Measurements from ENCODE around the gene C10orf90. TPM values are rescaled to one million over a fixed set of nuclear protein-coding genes. Genes with fewer than 3 reads are reported as not detected.

Gene C10orf90
- total and polyA plus RNA-seq, 2 donors = 0.27 to 0.38 TPM

DNA sequence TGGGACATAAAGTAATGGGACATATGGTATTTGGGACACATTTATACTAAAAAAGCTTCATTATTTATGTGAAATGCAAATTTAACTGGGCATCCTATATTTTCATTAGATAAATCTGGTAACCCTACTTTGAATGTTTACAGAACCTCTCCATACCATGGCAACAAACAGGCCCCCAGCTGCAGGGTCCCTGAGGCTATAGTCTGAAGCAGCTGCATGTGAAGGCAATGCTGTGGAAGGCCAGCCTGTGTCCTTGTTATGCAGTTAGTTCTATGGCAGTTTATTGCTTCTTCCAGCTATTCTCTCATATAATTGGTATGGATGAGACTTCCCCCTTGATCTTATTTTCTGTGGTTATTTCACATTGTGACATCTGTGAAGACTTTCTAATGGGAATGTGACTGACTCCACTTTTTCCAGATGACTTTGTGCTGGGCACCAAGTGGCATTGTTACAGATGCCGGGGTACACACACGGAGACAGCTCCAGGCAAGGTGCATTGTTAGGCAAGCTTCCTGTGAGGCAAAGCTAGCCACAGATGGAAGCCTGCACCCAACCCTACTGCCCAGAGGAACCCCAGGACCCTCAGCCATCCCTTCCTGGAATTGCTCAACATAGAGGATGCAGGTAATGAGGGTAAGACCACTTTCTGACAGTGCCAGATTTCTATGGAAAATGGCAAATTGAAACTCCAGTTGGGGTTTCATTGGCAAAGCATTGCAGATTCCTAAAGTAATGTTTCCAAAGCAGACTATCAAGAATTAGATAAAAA is 232.7 kb downstream of the C10orf90 start:
- H3K4me3 ChIP-seq (ENCODE audit: low read length in 2 of 2) = no peak overlapping the region
- WGBS = 44% methylated on average over 2 of the region's 2 CpGs
- no peaks in the 10 kb centered on the region for H3K36me3 ChIP-seq (ENCODE audit: control insufficient read depth in 2 of 2, insufficient read depth in 2 of 2, low read length in 1 of 2)
- no peak for DNase-seq (ENCODE audit: low read depth in 6 of 9, low spot score in 9 of 9)
- H3K27ac ChIP-seq (ENCODE audit: low read depth in 1 of 2, low read length in 1 of 2) = no peak overlapping the region
- no peaks in the 10 kb centered on the region for H3K4me1 ChIP-seq (ENCODE audit: control insufficient read depth in 2 of 2, insufficient read depth in 2 of 2, low read length in 2 of 2)
- H3K27me3 ChIP-seq (ENCODE audit: control insufficient read depth in 2 of 2, insufficient read depth in 1 of 2, low read length in 1 of 2) = no peaks in the 10 kb centered on the region
- no peaks in the 10 kb centered on the region for H3K9me3 ChIP-seq (ENCODE audit: control insufficient read depth in 2 of 2, insufficient read depth in 1 of 2, low read length in 1 of 2)

DNA sequence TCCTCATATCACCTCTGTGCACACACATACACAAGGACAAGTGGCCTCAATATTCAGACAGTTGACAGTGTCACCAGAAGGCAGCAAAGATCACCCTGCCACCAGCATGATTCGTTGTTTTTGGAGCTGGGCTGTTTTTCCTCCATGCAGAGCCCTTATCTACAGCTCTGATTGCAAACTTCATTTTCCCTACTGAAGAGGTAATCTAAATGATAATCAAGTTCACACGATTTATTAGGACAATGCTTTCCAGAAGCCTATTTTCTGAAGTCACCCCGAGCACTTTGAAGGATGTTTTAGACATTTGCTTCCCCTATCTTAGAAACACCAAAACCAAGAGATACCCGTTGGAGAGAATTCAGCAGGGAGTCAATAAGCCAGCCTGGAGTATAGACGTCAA is 236.3 kb downstream of the C10orf90 start:
- H3K4me1 ChIP-seq (ENCODE audit: control insufficient read depth in 2 of 2, insufficient read depth in 2 of 2, low read length in 2 of 2) = no peaks in the 10 kb centered on the region
- H3K27ac ChIP-seq (ENCODE audit: low read depth in 1 of 2, low read length in 1 of 2) = no peak overlapping the region
- H3K27me3 ChIP-seq (ENCODE audit: control insufficient read depth in 2 of 2, insufficient read depth in 1 of 2, low read length in 1 of 2) = no peaks in the 10 kb centered on the region
- no peak overlapping the region for H3K4me3 ChIP-seq (ENCODE audit: low read length in 2 of 2)
- no peaks in the 10 kb centered on the region for H3K9me3 ChIP-seq (ENCODE audit: control insufficient read depth in 2 of 2, insufficient read depth in 1 of 2, low read length in 1 of 2)
- no peak for DNase-seq (ENCODE audit: low read depth in 6 of 9, low spot score in 9 of 9)
- 79% methylated on average over 5 of the region's 5 CpGs for WGBS
- H3K36me3 ChIP-seq (ENCODE audit: control insufficient read depth in 2 of 2, insufficient read depth in 2 of 2, low read length in 1 of 2) = no peaks in the 10 kb centered on the region

DNA sequence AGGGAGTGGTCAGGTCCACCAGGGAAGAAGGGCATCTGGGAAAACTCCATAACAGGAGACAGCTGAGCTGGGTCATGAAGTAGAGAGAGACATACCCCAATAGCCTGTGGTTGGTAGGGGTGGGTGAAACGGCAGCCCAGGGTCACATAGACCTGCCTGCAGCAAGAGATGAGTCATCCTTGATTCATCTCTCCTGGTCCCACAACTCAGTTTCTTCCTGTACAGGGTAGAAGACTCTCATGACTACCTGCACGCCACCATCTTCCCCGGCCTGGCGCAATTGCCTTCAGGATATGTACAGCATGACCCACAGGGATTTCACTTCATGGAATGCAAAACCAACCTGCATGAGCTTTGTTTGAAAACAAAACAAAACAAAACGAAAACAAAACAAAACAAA is 237.1 kb downstream of the C10orf90 start:
- Histone ChIP-seq H3K4me1 (ENCODE audit: control insufficient read depth in 2 of 2, insufficient read depth in 2 of 2, low read length in 2 of 2) (no peaks in the 10 kb centered on the region), H3K4me3 (ENCODE audit: low read length in 2 of 2) (no peak overlapping the region), H3K27ac (ENCODE audit: low read depth in 1 of 2, low read length in 1 of 2) (no peak overlapping the region), H3K9me3 (ENCODE audit: control insufficient read depth in 2 of 2, insufficient read depth in 1 of 2, low read length in 1 of 2) (no peaks in the 10 kb centered on the region), H3K27me3 (ENCODE audit: control insufficient read depth in 2 of 2, insufficient read depth in 1 of 2, low read length in 1 of 2) (no peaks in the 10 kb centered on the region), H3K36me3 (ENCODE audit: control insufficient read depth in 2 of 2, insufficient read depth in 2 of 2, low read length in 1 of 2) (no peaks in the 10 kb centered on the region)
- no peak for DNase-seq (ENCODE audit: low read depth in 6 of 9, low spot score in 9 of 9)
- WGBS = 93% methylated on average over 5 of the region's 5 CpGs

DNA sequence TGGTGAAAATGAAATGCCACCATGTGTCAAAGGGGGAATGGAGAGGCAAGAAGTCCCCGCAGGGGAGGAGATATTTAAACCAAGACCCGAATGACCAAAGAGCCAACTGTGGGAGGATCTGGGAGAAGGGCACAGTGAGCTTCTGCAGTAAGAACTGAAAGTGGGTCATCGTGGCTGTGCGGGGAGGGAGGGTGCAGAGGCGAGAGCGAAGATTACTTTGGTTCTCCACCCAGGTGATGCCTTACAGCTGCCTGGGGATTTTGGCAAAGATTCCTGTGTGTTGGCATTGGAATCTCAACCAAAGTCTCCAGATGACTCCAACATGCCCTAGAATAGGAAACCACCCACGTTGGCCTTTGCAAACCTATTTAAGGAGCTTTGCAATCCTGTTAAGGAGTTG is 238.0 kb downstream of the C10orf90 start:
- H3K4me3 ChIP-seq (ENCODE audit: low read length in 2 of 2) = no peak overlapping the region
- no peak overlapping the region for H3K27ac ChIP-seq (ENCODE audit: low read depth in 1 of 2, low read length in 1 of 2)
- no peaks in the 10 kb centered on the region for H3K9me3 ChIP-seq (ENCODE audit: control insufficient read depth in 2 of 2, insufficient read depth in 1 of 2, low read length in 1 of 2)
- H3K4me1 ChIP-seq (ENCODE audit: control insufficient read depth in 2 of 2, insufficient read depth in 2 of 2, low read length in 2 of 2) = no peaks in the 10 kb centered on the region
- H3K36me3 ChIP-seq (ENCODE audit: control insufficient read depth in 2 of 2, insufficient read depth in 2 of 2, low read length in 1 of 2) = no peaks in the 10 kb centered on the region
- DNase-seq (ENCODE audit: low read depth in 6 of 9, low spot score in 9 of 9) = no peak
- H3K27me3 ChIP-seq (ENCODE audit: control insufficient read depth in 2 of 2, insufficient read depth in 1 of 2, low read length in 1 of 2) = no peaks in the 10 kb centered on the region
- WGBS = 92% methylated on average over 7 of the region's 7 CpGs

DNA sequence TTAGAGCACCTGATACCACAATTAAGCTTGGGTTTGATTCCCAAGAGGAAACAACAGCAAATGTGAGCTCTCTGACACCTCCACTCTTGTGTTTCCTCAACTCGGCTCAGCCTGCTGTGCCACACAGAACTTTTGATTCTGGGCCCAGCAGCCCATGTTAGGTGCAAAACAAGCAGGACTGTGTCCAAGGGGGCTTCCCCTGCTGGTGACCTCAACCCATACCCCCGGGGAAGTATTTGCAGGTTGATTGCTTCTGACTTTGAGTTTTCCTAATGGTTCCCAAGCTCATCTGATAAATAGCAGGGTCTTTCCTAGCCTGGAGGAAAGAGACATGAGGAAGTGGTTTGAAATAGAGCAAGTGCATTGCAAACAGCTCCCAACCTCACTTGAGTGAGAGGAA is 238.7 kb downstream of the C10orf90 start:
- H3K27ac ChIP-seq (ENCODE audit: low read depth in 1 of 2, low read length in 1 of 2) = no peak overlapping the region
- WGBS = 68% methylated on average over 2 of the region's 2 CpGs

DNA sequence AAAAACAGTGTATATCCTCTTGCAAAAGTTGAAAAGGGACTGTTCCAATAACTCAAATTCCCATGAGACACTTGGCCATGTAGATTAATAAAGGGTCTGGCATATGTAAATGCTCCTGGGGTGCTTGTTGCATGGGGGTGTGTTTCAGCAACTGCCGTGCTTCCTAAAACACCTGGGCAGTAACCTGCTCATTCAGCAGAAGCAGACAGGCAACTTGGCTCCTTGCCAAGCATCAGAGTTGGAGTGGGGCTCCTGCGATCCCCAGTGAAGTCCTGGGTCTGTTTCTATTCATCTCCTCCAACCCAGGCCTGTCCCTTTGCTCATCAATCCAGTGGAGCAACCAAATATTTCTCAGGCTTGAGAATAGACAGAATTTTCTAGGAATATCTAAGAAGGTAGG is 240.0 kb downstream of the C10orf90 start:
- no peaks in the 10 kb centered on the region for H3K36me3 ChIP-seq (ENCODE audit: control insufficient read depth in 2 of 2, insufficient read depth in 2 of 2, low read length in 1 of 2)
- H3K27ac ChIP-seq (ENCODE audit: low read depth in 1 of 2, low read length in 1 of 2) = no peak overlapping the region
- WGBS = 92% methylated on average over 2 of the region's 2 CpGs
- DNase-seq (ENCODE audit: low read depth in 6 of 9, low spot score in 9 of 9) = no peak
- H3K4me1 ChIP-seq (ENCODE audit: control insufficient read depth in 2 of 2, insufficient read depth in 2 of 2, low read length in 2 of 2) = no peaks in the 10 kb centered on the region
- no peaks in the 10 kb centered on the region for H3K27me3 ChIP-seq (ENCODE audit: control insufficient read depth in 2 of 2, insufficient read depth in 1 of 2, low read length in 1 of 2)
- no peaks in the 10 kb centered on the region for H3K9me3 ChIP-seq (ENCODE audit: control insufficient read depth in 2 of 2, insufficient read depth in 1 of 2, low read length in 1 of 2)
- no peak overlapping the region for H3K4me3 ChIP-seq (ENCODE audit: low read length in 2 of 2)

More for the DNA sequence above, 238.7 kb downstream of the C10orf90 start:
- no peak for DNase-seq (ENCODE audit: low read depth in 6 of 9, low spot score in 9 of 9)
- no peaks in the 10 kb centered on the region for H3K36me3 ChIP-seq (ENCODE audit: control insufficient read depth in 2 of 2, insufficient read depth in 2 of 2, low read length in 1 of 2)
- H3K27me3 ChIP-seq (ENCODE audit: control insufficient read depth in 2 of 2, insufficient read depth in 1 of 2, low read length in 1 of 2) = no peaks in the 10 kb centered on the region
- H3K9me3 ChIP-seq (ENCODE audit: control insufficient read depth in 2 of 2, insufficient read depth in 1 of 2, low read length in 1 of 2) = no peaks in the 10 kb centered on the region
- no peak overlapping the region for H3K4me3 ChIP-seq (ENCODE audit: low read length in 2 of 2)
- no peaks in the 10 kb centered on the region for H3K4me1 ChIP-seq (ENCODE audit: control insufficient read depth in 2 of 2, insufficient read depth in 2 of 2, low read length in 2 of 2)

DNA sequence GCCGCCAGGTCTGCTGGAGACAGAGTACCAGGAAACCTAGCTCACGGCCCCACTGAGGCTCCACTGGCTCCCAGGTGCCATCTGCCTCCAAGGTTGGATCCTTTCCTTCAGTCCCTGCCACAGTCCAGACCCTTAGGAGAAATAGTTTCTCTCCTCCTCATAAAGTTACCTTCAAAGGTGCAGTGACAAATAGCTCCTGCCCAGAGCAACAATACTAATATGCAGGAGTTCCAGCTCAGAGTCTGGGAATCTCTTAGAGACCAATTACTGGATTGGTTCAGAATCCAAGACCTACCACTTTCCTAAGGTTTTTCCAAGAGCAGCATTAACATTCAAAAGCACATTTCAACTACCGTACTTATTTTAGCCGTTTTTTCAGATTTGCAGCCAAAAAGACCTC is 241.2 kb downstream of the C10orf90 start:
- Histone ChIP-seq H3K36me3 (ENCODE audit: control insufficient read depth in 2 of 2, insufficient read depth in 2 of 2, low read length in 1 of 2) (no peaks in the 10 kb centered on the region), H3K4me3 (ENCODE audit: low read length in 2 of 2) (no peak overlapping the region), H3K27me3 (ENCODE audit: control insufficient read depth in 2 of 2, insufficient read depth in 1 of 2, low read length in 1 of 2) (no peaks in the 10 kb centered on the region), H3K27ac (ENCODE audit: low read depth in 1 of 2, low read length in 1 of 2) (no peak overlapping the region), H3K9me3 (ENCODE audit: control insufficient read depth in 2 of 2, insufficient read depth in 1 of 2, low read length in 1 of 2) (no peaks in the 10 kb centered on the region), H3K4me1 (ENCODE audit: control insufficient read depth in 2 of 2, insufficient read depth in 2 of 2, low read length in 2 of 2) (no peaks in the 10 kb centered on the region)
- no peak for DNase-seq (ENCODE audit: low read depth in 6 of 9, low spot score in 9 of 9)
- WGBS = 89% methylated on average over 4 of the region's 4 CpGs

DNA sequence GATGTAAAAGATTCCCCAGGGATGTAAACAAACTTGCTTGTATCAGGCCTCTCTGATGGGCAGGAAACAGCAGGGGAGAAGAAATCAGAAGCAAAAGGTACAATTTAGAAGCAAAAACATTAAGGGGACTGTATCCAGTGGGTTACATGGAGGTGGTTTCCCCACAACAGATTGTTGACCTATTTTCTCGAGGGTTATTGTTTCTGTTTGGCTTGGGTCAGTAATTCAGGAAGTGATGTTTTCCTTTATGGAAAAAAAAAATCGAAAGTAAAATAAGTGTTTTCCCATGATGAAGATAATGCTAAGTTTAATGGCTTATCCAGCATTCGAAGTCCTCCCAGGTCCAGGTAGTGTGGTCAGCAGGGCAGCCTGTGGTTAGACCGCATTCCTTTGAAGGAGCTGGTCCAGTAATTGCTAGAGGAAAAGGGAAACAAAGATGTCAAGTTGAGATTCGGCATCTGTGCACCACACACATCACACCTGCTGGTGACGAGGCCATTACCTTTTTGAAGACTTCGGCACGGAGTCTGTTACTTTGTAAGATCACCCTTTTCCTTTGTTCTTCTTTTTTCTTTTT is 244.9 kb downstream of the C10orf90 start:
- Histone ChIP-seq H3K27ac (ENCODE audit: low read depth in 1 of 2, low read length in 1 of 2) (no peak overlapping the region), H3K4me1 (ENCODE audit: control insufficient read depth in 2 of 2, insufficient read depth in 2 of 2, low read length in 2 of 2) (no peaks in the 10 kb centered on the region), H3K36me3 (ENCODE audit: control insufficient read depth in 2 of 2, insufficient read depth in 2 of 2, low read length in 1 of 2) (no peaks in the 10 kb centered on the region), H3K4me3 (ENCODE audit: low read length in 2 of 2) (no peak overlapping the region), H3K9me3 (ENCODE audit: control insufficient read depth in 2 of 2, insufficient read depth in 1 of 2, low read length in 1 of 2) (no peaks in the 10 kb centered on the region), H3K27me3 (ENCODE audit: control insufficient read depth in 2 of 2, insufficient read depth in 1 of 2, low read length in 1 of 2) (no peaks in the 10 kb centered on the region)
- DNase-seq (ENCODE audit: low read depth in 6 of 9, low spot score in 9 of 9) = no peak
- WGBS = 31% methylated on average over 8 of the region's 8 CpGs

DNA sequence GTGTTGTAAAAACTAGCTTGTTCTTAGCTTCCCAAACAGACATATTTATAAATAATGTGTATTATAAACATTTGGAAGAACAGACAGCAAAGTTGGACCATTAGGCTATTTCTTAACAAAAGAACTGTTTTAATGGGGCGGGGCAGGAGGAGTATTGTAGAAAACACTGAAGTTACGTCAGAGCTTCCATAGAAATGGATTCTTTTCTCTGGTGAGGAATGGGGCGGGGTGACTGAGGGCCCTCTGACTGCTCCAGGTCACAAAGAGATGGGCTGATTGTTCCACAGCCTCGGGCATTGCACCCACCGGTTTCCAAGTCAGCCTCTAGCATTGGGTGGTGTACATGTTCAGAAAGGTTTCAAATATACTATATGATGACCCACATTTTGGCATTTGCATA is 245.5 kb downstream of the C10orf90 start:
- no peak for DNase-seq (ENCODE audit: low read depth in 6 of 9, low spot score in 9 of 9)
- Histone ChIP-seq H3K36me3 (ENCODE audit: control insufficient read depth in 2 of 2, insufficient read depth in 2 of 2, low read length in 1 of 2) (no peaks in the 10 kb centered on the region), H3K9me3 (ENCODE audit: control insufficient read depth in 2 of 2, insufficient read depth in 1 of 2, low read length in 1 of 2) (no peaks in the 10 kb centered on the region), H3K4me3 (ENCODE audit: low read length in 2 of 2) (no peak overlapping the region), H3K4me1 (ENCODE audit: control insufficient read depth in 2 of 2, insufficient read depth in 2 of 2, low read length in 2 of 2) (no peaks in the 10 kb centered on the region), H3K27me3 (ENCODE audit: control insufficient read depth in 2 of 2, insufficient read depth in 1 of 2, low read length in 1 of 2) (no peaks in the 10 kb centered on the region), H3K27ac (ENCODE audit: low read depth in 1 of 2, low read length in 1 of 2) (no peak overlapping the region)
- 92% methylated on average over 5 of the region's 5 CpGs for WGBS

Data from thymus (tissue), 11 donors.